ENCODE measurements around the gene GBA2. TPM values are rescaled to one million over a fixed set of nuclear protein-coding genes. Genes with fewer than 3 reads are reported as not detected.

Gene GBA2
- total RNA-seq, 1 donor from 2014 or later = 58.4 TPM

- intact Hi-C loops (cut with micrococcal nuclease) = loop anchor here (1.0 kb wide), 12 partner anchors 18 to 659 kb away; partner anchors contain the start of genes ATOSB, CLTA, GBA2 and GNE
- peak overlapping the region; percentile 92 for H3K27ac Mint-ChIP-seq
- H3K4me3 Mint-ChIP-seq = no peak overlapping the region
- H3K4me1 Mint-ChIP-seq (ENCODE audit: low read depth) = peaks cover 22% of the 10 kb centered on the region
- no peak for DNase-seq (ENCODE audit: low spot score)
- no peaks in the 10 kb centered on the region for H3K9me3 Mint-ChIP-seq
- peaks cover 28% of the 10 kb centered on the region for H3K36me3 Mint-ChIP-seq (ENCODE audit: low read depth)
- no peaks in the 10 kb centered on the region for H3K27me3 Mint-ChIP-seq (ENCODE audit: insufficient read depth)
These were observed 17.4 kb downstream of the GBA2 start for GRCh38 chr9:35731415-35732184.

GRCh38 chr9:35730486-35730854 is 18.6 kb downstream of the GBA2 start:
- Mint-ChIP-seq H3K27me3 (ENCODE audit: insufficient read depth) (no peaks in the 10 kb centered on the region), H3K9me3 (no peaks in the 10 kb centered on the region), H3K36me3 (ENCODE audit: low read depth) (peaks cover 26% of the 10 kb centered on the region), H3K27ac (no peak overlapping the region), H3K4me1 (ENCODE audit: low read depth) (peaks cover 16% of the 10 kb centered on the region), H3K4me3 (no peak overlapping the region)
- DNase-seq (ENCODE audit: low spot score) = no peak
- intact Hi-C loops (cut with micrococcal nuclease) = no loop called here

- Mint-ChIP-seq H3K36me3 (ENCODE audit: low read depth) (peaks cover 25% of the 10 kb centered on the region), H3K27ac (no peak overlapping the region), H3K9me3 (no peaks in the 10 kb centered on the region), H3K4me3 (no peak overlapping the region), H3K4me1 (ENCODE audit: low read depth) (peaks cover 14% of the 10 kb centered on the region), H3K27me3 (ENCODE audit: insufficient read depth) (no peaks in the 10 kb centered on the region)
- intact Hi-C loops (cut with micrococcal nuclease) = loop anchor here (2.0 kb wide), 3 partner anchors 33 to 111 kb away; partner anchors contain the start of genes CD72 and TPM2
- peak; percentile 20 for DNase-seq (ENCODE audit: low spot score)
These were observed 19.1 kb downstream of the GBA2 start for GRCh38 chr9:35729700-35730485.

GRCh38 chr9:35729101-35729500 is 19.9 kb downstream of the GBA2 start:
- Mint-ChIP-seq H3K9me3 (no peaks in the 10 kb centered on the region), H3K4me3 (no peak overlapping the region), H3K36me3 (ENCODE audit: low read depth) (peaks cover 29% of the 10 kb centered on the region), H3K4me1 (ENCODE audit: low read depth) (peaks cover 11% of the 10 kb centered on the region), H3K27ac (no peak overlapping the region), H3K27me3 (ENCODE audit: insufficient read depth) (no peaks in the 10 kb centered on the region)
- DNase-seq (ENCODE audit: low spot score) = no peak
- intact Hi-C loops (cut with micrococcal nuclease) = loop anchor here (2.0 kb wide), 3 partner anchors 32 to 110 kb away; partner anchors contain the start of genes CD72 and TPM2

DNA sequence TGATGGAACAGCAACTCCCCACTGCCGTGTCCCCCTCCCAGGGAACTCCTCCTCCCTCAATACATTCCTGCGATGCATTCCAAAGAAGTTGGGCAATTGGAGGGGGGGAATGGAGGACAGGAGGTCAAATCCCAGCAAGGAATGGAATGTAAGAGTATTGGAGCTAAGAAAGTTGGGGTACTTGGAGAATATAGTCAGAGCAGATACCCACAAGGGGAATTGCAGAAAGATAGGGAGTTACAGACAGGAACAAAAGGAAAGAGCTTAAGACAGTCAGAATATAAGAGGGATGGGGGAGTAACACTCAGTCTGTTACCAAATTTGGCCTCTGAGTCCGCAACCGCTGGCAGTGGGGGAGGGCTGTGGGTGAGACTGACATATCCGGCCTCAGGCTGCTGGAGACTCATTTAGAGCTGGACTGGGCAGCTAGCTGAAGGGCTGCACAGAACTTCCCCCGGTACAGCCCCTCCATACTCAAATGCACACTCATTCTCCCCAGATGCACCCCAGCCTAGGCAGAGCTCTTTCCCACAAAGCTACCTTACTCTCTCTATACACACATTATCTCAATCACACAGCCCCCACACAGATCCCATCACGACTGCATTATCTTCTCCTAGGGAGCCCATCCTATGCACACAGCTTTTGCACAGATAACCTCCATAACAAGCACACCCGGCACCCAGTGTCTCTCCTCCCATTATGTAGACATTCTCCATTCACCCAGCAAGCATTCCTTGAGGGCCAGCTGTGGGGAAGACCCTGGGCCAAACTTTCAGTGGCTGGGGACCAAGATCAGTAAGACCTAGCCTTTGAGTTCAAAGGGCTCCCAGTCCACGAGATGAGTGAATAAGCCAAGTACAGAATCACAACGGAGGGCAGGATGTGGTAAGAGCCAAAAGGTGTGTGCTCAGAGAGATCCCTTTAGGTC is 20.7 kb downstream of the GBA2 start:
- peaks cover 7% of the 10 kb centered on the region for H3K4me1 Mint-ChIP-seq (ENCODE audit: low read depth)
- H3K4me3 Mint-ChIP-seq = no peak overlapping the region
- no peaks in the 10 kb centered on the region for H3K9me3 Mint-ChIP-seq
- no peak overlapping the region for H3K27ac Mint-ChIP-seq
- peaks cover 30% of the 10 kb centered on the region for H3K36me3 Mint-ChIP-seq (ENCODE audit: low read depth)
- H3K27me3 Mint-ChIP-seq (ENCODE audit: insufficient read depth) = no peaks in the 10 kb centered on the region
- intact Hi-C loops (cut with micrococcal nuclease) = loop anchor here (2.0 kb wide), 3 partner anchors 32 to 110 kb away; partner anchors contain the start of genes CD72 and TPM2
- peak; percentile 42 for DNase-seq (ENCODE audit: low spot score)

DNA sequence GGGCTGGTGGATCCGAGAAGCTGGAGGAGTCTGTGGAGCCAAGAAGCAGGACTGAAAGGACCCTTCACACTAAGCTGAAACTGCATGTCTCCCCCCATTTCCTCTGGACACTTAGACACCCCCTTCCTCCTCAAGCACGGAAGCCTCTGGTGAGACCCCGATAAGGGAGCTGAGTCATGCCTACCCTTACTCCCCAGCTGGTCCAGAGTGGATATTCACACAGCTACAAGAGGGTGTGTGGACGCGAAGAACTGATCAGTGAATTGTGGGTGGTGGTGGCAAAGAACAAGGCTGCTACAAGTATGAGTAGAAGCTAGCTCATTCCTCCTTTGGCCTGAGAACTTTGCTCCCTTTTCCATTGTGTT is 21.4 kb downstream of the GBA2 start:
- H3K9me3 Mint-ChIP-seq = no peaks in the 10 kb centered on the region
- intact Hi-C loops (cut with micrococcal nuclease) = loop anchor here (2.0 kb wide), 3 partner anchors 31 to 109 kb away; partner anchors contain the start of genes CD72 and TPM2

GRCh38 chr9:35726931-35727330 is 22.1 kb downstream of the GBA2 start:
- DNase-seq (ENCODE audit: low spot score) = no peak
- Mint-ChIP-seq H3K4me1 (ENCODE audit: low read depth) (no peaks in the 10 kb centered on the region), H3K27ac (no peak overlapping the region), H3K4me3 (peak overlapping the region; percentile 77), H3K36me3 (ENCODE audit: low read depth) (peaks cover 38% of the 10 kb centered on the region), H3K27me3 (ENCODE audit: insufficient read depth) (no peaks in the 10 kb centered on the region), H3K9me3 (no peaks in the 10 kb centered on the region)
- intact Hi-C loops (cut with micrococcal nuclease) = no loop called here

More for the DNA sequence above, 21.4 kb downstream of the GBA2 start:
- Mint-ChIP-seq H3K4me1 (ENCODE audit: low read depth) (peaks cover under 1% of the 10 kb centered on the region), H3K36me3 (ENCODE audit: low read depth) (peaks cover 32% of the 10 kb centered on the region), H3K27ac (no peak overlapping the region), H3K27me3 (ENCODE audit: insufficient read depth) (no peaks in the 10 kb centered on the region), H3K4me3 (no peak overlapping the region)
- DNase-seq (ENCODE audit: low spot score) = no peak

DNA sequence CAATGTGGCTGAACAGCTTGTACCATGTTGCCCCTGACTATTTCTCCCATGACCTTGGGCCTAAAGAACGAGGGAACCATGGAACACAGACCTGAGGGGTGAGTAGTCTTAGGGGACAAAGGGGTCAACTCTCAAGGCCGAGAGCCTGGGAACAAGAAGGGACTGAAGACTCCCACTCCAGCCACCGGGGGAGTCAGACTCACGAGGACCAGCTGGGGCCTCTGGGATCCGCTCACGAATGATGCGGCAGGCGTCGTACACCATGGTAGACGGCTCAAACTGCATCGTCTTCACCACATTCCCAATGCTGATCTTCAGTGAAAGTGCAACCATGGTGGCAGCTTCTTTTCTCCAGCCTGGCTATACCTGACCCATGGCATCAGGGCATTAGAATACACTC is 23.7 kb downstream of the GBA2 start:
- DNase-seq (ENCODE audit: low spot score) = no peak
- Mint-ChIP-seq H3K27ac (no peak overlapping the region), H3K27me3 (ENCODE audit: insufficient read depth) (no peaks in the 10 kb centered on the region), H3K9me3 (no peaks in the 10 kb centered on the region), H3K4me3 (no peak overlapping the region), H3K36me3 (ENCODE audit: low read depth) (peaks cover 45% of the 10 kb centered on the region), H3K4me1 (ENCODE audit: low read depth) (no peaks in the 10 kb centered on the region)
- intact Hi-C loops (cut with micrococcal nuclease) = no loop called here

- Mint-ChIP-seq H3K36me3 (ENCODE audit: low read depth) (peaks cover 50% of the 10 kb centered on the region), H3K27me3 (ENCODE audit: insufficient read depth) (no peaks in the 10 kb centered on the region), H3K4me3 (no peak overlapping the region), H3K4me1 (ENCODE audit: low read depth) (no peaks in the 10 kb centered on the region), H3K9me3 (no peaks in the 10 kb centered on the region), H3K27ac (no peak overlapping the region)
- intact Hi-C loops (cut with micrococcal nuclease) = no loop called here
- no peak for DNase-seq (ENCODE audit: low spot score)
These were observed 25.1 kb downstream of the GBA2 start for GRCh38 chr9:35723908-35724307.

DNA sequence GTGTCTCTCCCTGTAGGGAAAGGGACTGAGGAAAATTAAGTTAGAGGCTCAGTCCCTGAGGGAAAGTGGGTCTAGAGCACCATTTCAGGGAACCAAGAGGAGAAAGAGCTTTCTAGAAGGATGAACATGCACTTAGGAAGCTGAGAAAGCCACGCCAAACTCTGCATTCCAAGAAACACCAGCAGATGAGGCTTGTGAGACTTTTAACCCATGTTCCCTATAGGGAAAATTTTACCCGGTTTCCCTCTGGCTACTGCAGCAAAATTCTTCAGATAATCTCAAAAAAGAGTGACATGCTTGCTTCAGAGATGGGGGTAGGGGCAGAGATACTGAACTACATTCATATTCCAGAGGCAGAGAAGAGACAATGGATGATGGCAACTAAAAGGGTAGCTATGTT is 25.6 kb downstream of the GBA2 start:
- Mint-ChIP-seq H3K4me3 (no peak overlapping the region), H3K4me1 (ENCODE audit: low read depth) (no peaks in the 10 kb centered on the region), H3K36me3 (ENCODE audit: low read depth) (peaks cover 51% of the 10 kb centered on the region), H3K27me3 (ENCODE audit: insufficient read depth) (no peaks in the 10 kb centered on the region), H3K27ac (no peak overlapping the region), H3K9me3 (no peaks in the 10 kb centered on the region)
- intact Hi-C loops (cut with micrococcal nuclease) = no loop called here
- no peak for DNase-seq (ENCODE audit: low spot score)

DNA sequence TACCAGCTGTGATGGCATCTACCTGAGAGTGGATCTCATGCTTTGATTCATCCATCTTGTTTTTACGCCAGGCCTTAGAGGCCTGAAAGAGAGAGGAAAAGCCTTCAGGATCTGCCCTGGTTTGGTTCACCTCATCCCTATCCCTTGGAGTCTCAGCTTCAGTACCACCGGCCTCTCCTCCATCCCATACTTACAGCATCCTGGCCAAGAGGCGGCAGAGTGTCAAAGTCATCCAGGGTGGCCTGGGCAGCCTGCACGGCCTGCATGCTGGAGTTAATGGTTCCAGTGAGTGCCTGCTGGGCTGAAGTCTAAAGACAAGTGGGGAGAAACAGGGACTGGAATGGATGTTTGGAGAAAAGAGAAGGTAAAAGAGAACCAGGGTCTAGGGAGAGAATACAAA is 29.5 kb downstream of the GBA2 start:
- Mint-ChIP-seq H3K4me1 (ENCODE audit: low read depth) (no peaks in the 10 kb centered on the region), H3K27ac (no peak overlapping the region), H3K27me3 (ENCODE audit: insufficient read depth) (no peaks in the 10 kb centered on the region), H3K36me3 (ENCODE audit: low read depth) (peaks cover 66% of the 10 kb centered on the region), H3K9me3 (no peaks in the 10 kb centered on the region), H3K4me3 (no peak overlapping the region)
- intact Hi-C loops (cut with micrococcal nuclease) = no loop called here
- DNase-seq (ENCODE audit: low spot score) = no peak

DNA sequence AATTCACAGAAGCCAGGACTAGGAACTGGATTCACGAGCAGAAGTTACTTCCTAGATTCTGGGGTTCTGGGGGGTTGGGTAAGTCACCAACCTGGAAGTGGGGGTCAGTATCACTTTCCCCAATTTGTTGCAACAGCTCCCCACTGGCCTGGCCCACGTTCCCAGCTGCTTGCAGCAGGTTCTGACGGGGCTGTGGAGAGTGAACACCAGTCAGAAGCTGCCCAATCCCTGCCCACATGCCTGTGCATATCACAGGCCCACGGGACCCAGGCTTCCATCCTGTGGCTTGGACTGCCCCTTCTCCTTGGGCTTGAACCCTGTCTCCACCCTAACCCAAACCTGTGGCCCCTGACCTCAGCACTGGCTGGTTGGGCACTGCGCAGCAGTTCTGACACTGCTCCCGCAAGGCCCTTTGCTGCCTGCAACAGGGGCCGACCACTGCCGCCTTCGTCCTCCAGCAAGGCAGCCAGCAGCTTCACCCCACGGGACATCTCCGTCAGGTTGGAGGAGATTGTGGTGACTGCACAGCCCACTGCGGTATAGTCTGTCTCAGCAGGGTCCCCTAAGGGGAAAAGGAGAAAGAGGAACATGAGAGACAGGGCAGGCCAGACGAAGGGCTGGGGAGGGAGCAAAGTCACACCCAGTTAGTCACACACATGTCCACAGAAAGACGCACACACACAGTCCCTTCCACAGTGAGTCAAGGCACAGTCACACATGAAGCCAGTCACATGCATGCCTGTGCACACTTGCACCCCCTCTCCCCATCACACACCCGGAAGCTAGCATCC is 30.1 kb downstream of the GBA2 start:
- Mint-ChIP-seq H3K4me3 (no peak overlapping the region), H3K9me3 (no peaks in the 10 kb centered on the region), H3K36me3 (ENCODE audit: low read depth) (peaks cover 66% of the 10 kb centered on the region), H3K27me3 (ENCODE audit: insufficient read depth) (no peaks in the 10 kb centered on the region), H3K27ac (no peak overlapping the region), H3K4me1 (ENCODE audit: low read depth) (no peaks in the 10 kb centered on the region)
- DNase-seq (ENCODE audit: low spot score) = no peak
- intact Hi-C loops (cut with micrococcal nuclease) = no loop called here
